Osteoblast (primary cell): ENCODE measurements around the gene EFCAB7. TPM values are rescaled to one million over a fixed set of nuclear protein-coding genes. Genes with fewer than 3 reads are reported as not detected.

Experiments used
- DNase-seq: peaks from one replicate; pipeline ENCODE4 v3.0.0; 2011; ENCODE audit warnings: low spot score, mixed read lengths; ENCODE audit not compliant: insufficient read length; ENCODE audit errors: missing footprints
- H2AFZ ChIP-seq: 2 replicates; pipeline ENCODE4 v1.6.0; 2011; ENCODE audit warnings: mild to moderate bottlenecking, low read length
- H3K27ac ChIP-seq: 2 replicates; pipeline ENCODE4 v1.5.1; 2011; ENCODE audit warnings: mild to moderate bottlenecking, low read depth, low read length, moderate library complexity
- H3K27me3 ChIP-seq: 2 replicates; pipeline ENCODE4 v1.6.0; 2012; ENCODE audit warnings: mild to moderate bottlenecking, control low read depth, inconsistent platforms, low read length, moderate library complexity; ENCODE audit not compliant: insufficient read depth
- H3K36me3 ChIP-seq: 2 replicates; pipeline ENCODE4 v1.5.1; 2011; ENCODE audit warnings: mild to moderate bottlenecking, low read length, control low read depth, moderate library complexity; ENCODE audit not compliant: insufficient read depth
- H3K4me1 ChIP-seq: 2 replicates; pipeline ENCODE4 v1.5.1; 2011; ENCODE audit warnings: mild to moderate bottlenecking, low read length, control low read depth, moderate library complexity; ENCODE audit not compliant: insufficient read depth
- H3K4me2 ChIP-seq: 2 replicates; pipeline ENCODE4 v1.6.0; 2011; ENCODE audit warnings: mild to moderate bottlenecking, low read length; ENCODE audit not compliant: insufficient read depth
- H3K4me3 ChIP-seq: fragments of 200-600 bp; sonication (generic); 3 replicates; pipeline ENCODE4 v1.5.1; 2012; ENCODE audit warnings: mild to moderate bottlenecking, low read length, inconsistent platforms; ENCODE audit not compliant: insufficient read depth
- H3K79me2 ChIP-seq: 2 replicates; pipeline ENCODE4 v1.6.0; 2012; ENCODE audit warnings: mild to moderate bottlenecking, low read length, control low read depth, inconsistent platforms; ENCODE audit not compliant: insufficient read depth
- H3K9me3 ChIP-seq: 2 replicates; pipeline ENCODE4 v1.5.1; 2011; ENCODE audit warnings: low read depth, low read length, control low read depth
- H4K20me1 ChIP-seq: 2 replicates; pipeline ENCODE4 v1.6.0; 2012; ENCODE audit warnings: mild to moderate bottlenecking, low read length, control low read depth; ENCODE audit not compliant: insufficient read depth
- CTCF ChIP-seq: IDR thresholded peaks from 2 replicates; pipeline ENCODE4 v1.5.1; 2011; ENCODE audit warnings: mild to moderate bottlenecking, low read depth, low read length, moderate library complexity; ENCODE audit errors: extremely low read depth
- total RNA-seq: library from RNA; depleted of rRNA; stranded (reverse); fragments of >200 nt; gene quantifications from 2 replicates; pipeline ENCODE4 v1.2.3, GENCODE V29; 2012

Gene EFCAB7
- total RNA-seq, 1 donor = 11.9 TPM

DNA sequence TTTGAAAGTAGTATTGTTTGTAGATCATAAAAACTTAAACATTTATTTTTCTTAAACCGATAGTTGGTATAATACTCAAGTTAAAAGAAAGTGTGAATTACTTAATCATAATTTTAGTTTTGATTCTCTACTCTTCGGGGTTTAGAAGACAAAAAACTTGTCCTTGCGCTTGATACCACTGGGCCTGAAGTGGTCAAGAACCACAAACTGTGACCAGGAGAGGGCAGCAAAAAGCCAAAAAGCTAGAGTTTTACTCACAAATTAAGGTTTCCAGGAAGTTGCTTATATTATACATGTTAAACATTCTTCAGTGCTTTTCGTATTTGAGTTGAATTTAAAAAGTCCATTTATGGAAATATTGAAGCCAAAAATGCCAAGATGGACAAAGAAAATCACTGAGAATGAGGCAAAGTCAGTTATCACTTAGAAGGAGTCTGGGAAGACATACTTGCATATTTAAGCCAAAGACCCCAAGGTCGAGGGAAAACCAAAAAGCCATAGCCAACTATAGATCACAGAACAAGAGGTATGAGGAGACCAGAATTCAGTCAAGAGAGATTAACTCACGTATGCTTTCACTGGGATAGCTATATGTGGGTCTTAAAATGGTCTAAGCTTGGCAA, 34.2 kb downstream of the EFCAB7 start:
- Histone ChIP-seq H3K4me2 (no peak overlapping the region), H3K4me1 (no peaks in the 10 kb centered on the region), H4K20me1 (no peaks in the 10 kb centered on the region), H3K27ac (no peak overlapping the region), H3K79me2 (no peaks in the 10 kb centered on the region), H3K9me3 (no peaks in the 10 kb centered on the region), H3K36me3 (peaks cover 2% of the 10 kb centered on the region), H2AFZ (peak overlapping the region; percentile 35), H3K4me3 (no peak overlapping the region), H3K27me3 (no peaks in the 10 kb centered on the region)
- no peak for DNase-seq
- peak; percentile 82 for TF ChIP-seq CTCF

DNA sequence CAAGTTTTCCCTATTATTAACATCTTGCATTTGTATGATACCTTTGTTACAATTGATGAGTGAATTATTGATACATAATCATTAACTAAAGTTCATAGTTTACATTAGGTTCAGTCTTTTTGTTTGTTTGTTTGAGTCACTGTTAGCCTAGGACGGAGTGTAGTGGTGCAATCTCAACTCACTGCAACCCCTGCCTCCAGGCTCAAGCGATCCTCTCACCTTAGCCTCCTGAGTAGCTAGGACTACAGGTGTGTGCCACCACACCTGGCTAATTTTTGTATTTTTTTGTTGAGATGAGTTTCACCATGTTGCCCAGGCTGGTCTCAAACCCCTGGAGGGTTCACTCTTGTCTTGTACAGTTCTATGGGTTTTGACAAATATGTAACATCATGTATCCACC, 36.0 kb downstream of the EFCAB7 start:
- Histone ChIP-seq H3K4me1 (no peaks in the 10 kb centered on the region), H3K4me3 (no peak overlapping the region), H4K20me1 (no peaks in the 10 kb centered on the region), H3K27me3 (no peaks in the 10 kb centered on the region), H3K4me2 (no peak overlapping the region), H3K27ac (no peak overlapping the region), H3K9me3 (no peaks in the 10 kb centered on the region), H2AFZ (no peak overlapping the region), H3K79me2 (no peaks in the 10 kb centered on the region), H3K36me3 (peaks cover 2% of the 10 kb centered on the region)
- DNase-seq = no peak
- TF ChIP-seq CTCF = no peak

DNA sequence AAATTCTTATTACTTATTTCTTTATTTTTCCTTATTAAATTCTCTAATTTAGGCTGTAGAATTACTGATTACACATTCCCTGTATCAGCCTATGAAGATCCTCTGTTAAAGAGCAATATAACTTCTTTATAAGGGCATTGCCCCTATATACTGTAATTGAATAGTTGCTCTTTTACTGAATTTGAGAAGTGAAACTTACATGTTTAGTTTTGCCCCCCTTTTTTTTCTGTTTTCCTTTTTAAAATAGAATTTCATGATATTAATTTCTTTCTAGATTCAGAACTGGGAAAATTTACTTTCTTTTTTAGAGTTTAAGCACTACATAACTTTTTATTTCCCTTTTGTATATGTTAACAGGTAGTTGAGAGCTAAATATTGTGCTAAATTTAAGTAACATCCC, 40.4 kb downstream of the EFCAB7 start:
- Histone ChIP-seq H3K27me3 (no peaks in the 10 kb centered on the region), H3K4me3 (no peak overlapping the region), H3K9me3 (no peaks in the 10 kb centered on the region), H3K36me3 (peaks cover 2% of the 10 kb centered on the region), H4K20me1 (no peaks in the 10 kb centered on the region), H3K4me2 (no peak overlapping the region), H3K4me1 (no peaks in the 10 kb centered on the region), H3K27ac (no peak overlapping the region), H3K79me2 (no peaks in the 10 kb centered on the region), H2AFZ (no peak overlapping the region)
- DNase-seq = no peak
- TF ChIP-seq CTCF = no peak

- Histone ChIP-seq H3K27me3 (no peaks in the 10 kb centered on the region), H3K36me3 (no peaks in the 10 kb centered on the region), H3K4me3 (no peak overlapping the region), H3K4me1 (no peaks in the 10 kb centered on the region), H3K27ac (no peak overlapping the region), H3K4me2 (no peak overlapping the region), H2AFZ (no peak overlapping the region), H3K79me2 (no peaks in the 10 kb centered on the region), H3K9me3 (no peaks in the 10 kb centered on the region), H4K20me1 (no peaks in the 10 kb centered on the region)
- DNase-seq = no peak
- no peak for TF ChIP-seq CTCF
Measured at GRCh38 chr1:63569068-63569467, 45.7 kb downstream of the EFCAB7 start.
